ENCODE measurements around the gene AUTS2.

The AUTS2 gene

DNA sequence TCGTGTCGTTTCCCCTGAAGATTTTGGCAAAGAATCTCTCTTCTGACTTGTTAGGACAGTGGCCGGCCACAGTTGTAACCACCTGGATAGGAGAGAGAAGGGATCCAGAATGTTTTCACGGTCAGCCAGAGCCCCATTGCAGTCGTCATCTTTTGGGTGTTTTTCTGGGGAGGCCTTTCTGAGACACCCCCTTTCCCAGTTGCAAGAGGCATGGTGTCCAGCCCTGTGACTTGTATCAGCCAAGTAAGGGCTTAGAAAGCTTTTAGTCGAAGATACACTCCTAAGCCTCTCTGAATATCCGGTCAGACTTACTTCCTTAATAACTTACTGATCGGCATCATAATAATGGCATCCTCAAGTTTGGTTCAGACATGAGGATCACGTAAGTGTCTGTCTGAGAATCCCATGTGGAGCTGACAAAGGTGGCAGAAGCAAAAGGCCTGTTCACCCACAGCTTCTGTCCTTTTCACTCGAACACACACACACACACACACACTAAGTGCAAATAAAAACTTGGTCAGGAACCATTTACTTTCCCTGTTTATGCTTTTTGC is 1098.0 kb downstream of the AUTS2 start:
- no peak for DNase-seq

DNA sequence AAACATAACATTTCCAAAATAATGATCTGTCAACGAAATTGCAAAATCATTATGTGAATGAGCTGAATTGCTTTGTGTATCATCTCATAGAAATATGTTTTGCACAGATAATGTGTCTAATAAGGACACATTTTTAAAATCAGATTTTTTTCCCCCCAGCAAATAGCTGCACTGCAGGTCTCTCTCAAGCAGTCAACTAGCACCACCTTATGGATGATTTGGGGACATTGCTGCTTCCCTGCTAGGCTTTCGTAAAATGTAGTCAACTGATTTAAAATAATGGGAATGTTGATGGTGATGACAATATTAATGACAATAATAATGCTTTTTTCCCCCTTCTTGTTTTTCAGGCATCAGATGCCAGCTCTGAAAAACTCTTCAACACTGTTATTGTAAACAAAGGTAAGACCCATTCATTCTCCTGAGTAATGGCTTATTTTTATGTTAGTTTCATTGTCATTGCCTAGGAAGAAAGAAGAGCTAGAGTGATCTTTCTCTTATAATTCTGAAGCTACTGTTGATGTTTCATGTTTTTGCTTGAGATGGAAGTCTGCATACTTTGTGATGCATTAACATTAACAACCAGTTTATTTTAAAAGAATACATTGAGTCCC is 1100.1 kb downstream of the AUTS2 start:
- DNase-seq = no peak

DNA sequence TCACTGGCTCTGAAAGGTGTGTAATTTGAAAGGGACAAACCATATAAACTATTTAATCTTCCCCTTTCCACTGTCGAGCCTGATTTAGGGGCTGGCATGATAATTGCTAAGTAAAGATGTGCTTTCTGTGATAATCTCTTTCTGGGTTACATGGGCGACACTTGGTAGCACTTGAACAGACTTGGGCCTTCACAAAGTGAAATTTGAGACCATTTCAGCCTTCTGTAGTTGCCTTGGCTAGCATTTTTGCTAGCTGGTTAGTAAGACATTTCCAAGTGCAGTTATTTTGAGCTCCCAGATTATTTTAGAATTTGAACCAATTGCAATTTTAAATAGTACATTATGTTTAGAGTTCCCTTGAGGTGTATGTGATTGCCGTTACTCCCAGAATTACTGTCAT is 1101.0 kb downstream of the AUTS2 start:
- DNase-seq = no peak

DNA sequence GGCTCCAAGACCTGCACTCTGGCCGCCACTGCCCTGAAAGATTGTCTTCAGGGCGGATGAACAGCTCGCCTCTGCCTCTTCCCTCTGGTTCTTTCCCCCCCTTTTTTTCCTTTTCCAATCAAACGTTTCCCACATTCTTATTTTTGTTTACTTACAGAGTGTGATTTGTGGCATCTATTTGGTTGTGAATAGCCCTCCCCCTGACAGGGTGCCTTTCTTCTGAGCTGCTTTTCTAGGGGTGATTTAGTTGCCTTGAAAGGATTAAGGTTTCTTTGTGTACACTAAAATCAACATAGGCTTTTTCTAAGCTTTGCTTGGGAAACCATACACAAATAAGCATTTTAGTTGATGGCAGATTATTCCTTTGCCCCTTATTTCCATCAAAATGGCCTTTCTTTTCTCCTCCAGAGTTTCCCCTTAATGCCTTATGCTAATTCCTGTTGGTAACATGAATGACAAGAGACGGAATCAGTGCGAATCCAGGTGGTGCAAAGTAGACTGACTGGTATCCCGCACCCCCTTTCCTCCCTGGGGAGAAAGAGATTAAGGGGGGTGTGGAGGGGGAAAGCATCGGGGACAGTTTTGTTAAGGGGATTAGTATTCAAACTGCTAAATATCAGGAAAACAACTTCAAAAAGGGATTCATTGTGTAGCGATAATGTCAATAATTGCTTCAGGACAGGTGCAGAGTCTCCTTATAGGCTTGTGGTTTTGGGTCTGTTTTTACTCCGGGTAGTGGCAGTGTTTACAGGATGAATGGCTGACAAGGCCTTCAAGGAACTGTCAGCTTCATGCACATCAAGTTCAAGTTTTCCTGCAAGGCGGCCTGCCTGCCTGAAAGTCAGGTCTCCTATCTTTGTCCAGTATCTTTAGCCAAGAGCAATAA is 1102.0 kb downstream of the AUTS2 start:
- DNase-seq = no peak

DNA sequence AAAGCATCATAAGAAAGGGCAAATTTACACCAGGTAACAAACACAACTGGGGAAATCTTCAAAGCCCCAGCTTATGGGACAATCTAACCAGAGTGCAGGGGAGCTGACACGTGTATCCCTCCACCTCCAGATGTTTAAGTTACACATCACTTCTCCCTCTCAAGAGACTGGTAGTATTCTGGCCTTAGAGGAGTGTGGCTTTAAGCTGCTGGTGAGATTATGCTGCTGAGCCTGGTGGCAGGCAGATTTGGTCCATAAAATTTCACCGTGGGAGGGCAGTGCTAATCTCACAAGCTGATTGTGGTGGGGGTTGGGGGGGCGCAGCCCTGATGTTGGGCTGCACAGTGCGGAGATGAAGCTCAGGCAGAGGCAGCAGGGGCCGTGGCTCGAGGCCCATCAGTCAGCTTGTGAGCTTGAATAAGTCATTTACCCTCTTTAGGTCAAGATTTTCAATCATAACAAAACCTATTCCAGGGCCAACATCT is 1102.7 kb downstream of the AUTS2 start:
- no peak for DNase-seq

DNA sequence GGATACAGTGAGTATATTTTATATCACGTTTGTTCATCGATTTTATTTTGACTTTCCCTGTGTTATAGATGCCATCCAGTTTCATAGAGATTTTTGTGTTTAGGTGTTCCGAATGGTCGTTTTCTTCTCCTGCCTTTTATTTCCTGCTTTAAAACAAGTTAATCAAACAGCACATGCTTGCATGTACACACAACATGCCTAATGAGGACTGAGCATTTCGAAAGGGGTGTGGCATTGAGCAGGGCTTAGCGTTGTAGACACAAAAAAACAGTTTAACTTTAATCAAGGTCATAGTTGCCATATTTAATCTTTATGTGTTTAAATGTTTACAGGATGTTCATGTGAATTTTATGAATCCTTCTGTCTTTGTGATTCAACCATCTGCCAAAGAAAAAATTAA is 1103.2 kb downstream of the AUTS2 start:
- DNase-seq = no peak

DNA sequence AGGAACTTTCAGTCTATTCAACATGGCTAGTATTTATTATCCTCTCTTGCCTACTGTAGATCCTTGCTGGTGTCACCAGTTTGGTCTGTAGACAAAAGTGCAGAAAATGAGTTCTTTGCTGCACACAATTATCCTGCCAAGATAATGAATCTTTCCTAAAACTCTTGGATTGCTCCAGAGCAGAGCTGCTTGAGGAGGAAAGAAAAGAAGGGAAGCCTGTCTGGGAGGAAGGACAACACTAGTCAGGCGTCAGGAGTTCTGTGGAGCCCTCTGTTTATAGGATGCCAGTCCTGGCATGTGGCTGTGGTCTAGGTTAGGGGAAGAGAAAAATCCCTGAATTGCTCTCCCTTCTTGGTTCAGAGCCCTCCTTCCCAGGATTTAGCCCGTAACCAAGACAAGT is 1103.7 kb downstream of the AUTS2 start:
- no peak for DNase-seq

DNA sequence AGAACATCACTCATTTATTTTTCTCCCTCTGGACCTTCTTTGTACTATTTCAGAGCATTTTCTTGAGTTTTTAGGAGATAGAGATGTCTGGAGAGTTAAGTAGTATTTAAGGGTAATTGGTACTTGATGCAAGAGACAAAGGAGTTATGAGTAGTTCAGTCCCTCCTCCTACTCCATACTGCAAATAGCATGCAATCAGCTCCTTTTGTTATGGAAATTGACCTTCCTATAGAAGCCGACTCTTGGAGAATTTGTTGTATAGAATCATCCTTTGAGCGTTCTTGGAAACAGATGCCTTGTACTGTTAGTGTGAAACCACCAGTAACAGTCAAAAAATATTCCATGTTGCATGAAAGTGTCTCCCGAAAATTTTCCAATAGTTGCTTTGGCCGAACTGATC is 1105.5 kb downstream of the AUTS2 start:
- DNase-seq = no peak

DNA sequence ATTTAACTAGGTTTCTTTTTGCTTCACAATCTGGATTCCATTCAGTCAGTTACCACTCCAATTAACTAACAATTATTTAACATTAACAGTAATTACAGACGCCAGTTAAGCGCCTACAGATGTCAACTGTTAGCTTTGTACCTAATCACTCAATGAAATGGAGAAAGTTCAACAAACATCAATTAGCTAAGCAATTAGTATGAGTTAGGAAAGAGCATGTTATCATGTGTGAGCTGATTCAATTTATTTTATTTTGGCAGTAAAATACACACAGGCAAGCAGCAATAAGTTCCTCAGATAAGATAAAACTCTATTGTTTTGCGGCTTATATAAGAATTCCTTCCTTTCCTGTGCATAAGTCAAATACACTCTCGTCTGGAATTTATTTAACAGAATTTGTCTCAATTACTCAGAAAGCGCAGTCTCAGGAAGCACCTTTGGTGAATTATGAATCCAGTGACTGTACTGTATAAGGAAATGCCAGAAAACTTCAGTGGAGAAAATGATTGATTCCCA is 1106.6 kb downstream of the AUTS2 start:
- no peak for DNase-seq

DNA sequence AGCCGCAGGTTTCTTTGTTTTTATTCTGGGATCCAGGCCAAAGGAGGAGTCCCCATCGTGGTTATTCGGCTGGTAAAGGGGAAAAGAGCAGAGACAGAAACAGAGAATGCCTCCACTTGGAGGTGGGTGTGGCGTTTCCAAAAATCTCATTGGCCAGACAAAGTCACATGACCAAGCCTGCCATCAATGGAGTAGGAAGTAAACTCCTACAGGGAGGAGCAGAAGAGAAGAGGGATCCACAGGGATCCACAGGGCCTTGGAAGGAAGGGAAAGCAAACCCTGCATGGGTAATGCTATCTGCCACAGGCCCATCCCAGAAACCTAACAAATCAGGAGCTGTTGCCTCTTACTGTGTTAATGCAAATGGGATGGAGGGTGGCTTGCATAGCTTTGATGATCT is 1107.9 kb downstream of the AUTS2 start:
- DNase-seq = no peak

DNA sequence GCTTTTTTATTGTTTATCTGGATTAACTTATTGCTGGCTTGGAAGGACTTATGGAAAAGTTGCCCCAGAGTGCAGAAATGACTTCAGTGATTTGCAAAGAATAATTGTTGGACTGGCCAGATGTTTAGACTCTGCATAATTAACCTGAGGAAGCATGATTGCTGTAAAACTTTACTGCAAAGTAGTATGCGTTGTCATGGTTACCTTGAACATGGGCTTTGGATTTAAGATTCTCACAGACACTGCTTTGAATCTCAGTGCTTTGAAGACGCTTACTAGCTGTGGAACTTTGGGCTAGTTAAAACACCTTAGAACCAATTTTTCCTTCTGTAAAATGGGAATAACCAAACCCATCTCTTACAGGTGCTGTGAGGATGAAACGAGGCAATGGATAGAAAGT is 1108.4 kb downstream of the AUTS2 start:
- DNase-seq = no peak

DNA sequence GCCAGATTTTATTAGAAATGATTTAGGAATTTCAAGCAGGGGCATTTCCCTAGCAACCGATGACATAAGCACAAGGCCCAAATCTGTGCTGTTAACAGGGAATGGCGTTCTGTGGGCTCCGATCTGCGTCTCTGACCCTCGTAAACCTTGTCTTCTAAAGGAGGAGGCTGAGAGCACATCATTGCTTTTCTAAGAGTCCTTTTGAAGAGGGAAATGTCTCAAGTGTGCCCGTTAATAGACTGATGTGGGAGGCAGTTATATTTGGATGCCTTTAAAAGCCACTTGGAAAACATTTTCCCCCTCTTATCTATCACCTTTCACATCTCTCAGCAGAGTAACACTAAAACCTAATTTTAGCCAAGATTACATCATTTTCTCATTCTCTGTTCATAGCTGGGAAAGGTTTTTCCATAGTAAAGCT is 1109.6 kb downstream of the AUTS2 start:
- DNase-seq = no peak

DNA sequence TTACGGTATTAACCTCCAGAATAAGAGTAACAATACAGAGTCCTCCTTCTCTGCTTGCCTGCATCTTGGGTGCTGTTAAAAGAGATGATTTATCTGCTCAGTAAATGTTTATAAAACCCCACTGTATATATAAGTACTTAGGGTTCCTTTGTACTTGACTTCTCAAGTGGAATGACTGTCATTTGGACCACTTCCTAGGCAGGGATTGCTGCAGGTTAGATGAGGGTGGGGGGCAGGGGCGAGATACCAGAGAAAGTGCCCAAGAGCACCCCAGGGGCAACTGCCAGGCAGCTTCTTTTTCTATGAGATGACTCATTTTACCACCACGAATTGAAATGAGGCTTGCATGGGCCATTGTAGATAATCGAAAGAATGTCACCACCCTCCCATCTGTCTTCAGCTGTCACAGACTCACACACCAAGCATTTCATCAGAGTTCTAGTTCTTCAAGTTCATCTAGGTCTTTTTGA is 1111.8 kb downstream of the AUTS2 start:
- DNase-seq = no peak

DNA sequence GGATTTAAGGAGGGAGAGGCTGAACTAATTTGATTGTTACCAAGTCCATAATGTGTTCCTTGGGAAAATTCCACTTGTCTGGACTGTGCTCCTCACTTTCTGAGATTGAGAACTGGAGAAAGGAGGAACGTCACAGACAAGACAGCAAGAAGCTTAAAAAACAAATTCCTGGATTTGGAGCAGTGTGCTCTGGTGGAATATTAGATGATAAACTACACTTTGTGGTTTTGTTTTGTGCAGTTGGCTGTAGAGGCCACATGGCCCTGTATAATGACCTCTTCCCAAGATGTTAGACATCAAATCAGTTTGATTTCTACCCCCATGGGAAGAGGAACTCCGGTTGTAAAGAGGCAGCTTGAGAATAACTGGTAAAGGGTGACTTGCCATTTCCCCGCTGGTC is 1112.4 kb downstream of the AUTS2 start:
- DNase-seq = no peak

DNA sequence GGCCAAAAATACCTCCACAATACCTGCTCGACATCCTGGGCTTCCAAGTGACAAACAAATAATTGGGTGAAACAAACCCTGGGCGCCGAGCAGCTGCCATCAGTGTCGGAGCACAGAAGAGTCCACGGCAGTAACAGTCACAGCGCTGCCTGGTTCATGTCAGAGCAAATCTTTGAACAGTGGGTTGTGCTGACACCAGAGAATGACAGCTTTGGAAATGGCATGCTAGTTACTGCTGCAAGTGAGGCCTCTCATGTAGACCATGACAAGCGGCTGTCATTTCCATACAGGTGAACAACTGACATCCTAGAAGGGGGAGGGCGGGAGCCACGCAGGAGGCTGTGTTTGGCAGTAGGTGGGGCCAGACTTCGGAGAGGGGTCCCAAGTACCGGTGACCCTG is 1113.2 kb downstream of the AUTS2 start:
- no peak for DNase-seq

DNA sequence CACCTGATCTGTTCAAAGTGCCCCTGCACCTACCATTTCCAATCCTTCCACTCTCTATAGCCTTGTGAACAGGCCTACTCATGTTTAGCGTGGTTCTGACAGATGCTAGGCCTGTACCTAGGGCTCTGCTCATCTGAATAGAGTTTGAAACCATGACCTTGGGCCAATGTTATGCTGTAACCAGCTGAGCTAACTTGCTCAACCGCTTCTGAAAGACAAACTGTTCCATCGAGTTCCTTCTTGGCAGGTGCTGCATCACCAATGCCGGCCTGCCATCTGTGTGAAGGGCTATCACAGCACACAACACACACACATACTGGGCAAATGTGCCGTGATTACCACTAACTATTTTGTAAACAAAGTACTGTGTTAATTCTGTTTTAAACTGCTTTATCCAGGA is 1114.7 kb downstream of the AUTS2 start:
- DNase-seq = no peak

DNA sequence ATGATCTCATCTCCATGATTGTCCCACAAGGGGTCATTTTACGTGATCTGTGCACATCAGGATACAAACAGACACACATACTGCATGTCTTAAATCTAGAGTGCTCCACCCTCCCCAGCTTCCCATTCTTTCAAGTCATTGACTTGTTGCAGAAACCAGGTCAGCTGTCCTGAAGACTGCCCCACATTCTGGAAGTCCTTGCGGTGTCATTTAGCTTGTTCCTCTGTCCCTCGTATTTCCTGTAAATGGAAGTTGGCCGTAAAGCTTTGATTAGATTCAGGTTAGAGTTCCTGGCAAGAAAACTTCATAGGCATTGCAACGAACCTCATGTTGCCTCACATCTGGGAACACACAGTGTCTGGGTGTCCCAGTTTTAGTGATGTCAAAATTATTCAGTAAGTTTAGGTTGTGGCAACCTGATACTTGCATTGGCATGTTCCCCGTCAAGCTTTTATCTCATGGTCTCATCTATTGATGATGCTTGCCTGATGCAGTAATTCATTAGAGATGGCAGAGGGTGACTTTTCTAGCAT is 1116.3 kb downstream of the AUTS2 start:
- no peak for DNase-seq

DNA sequence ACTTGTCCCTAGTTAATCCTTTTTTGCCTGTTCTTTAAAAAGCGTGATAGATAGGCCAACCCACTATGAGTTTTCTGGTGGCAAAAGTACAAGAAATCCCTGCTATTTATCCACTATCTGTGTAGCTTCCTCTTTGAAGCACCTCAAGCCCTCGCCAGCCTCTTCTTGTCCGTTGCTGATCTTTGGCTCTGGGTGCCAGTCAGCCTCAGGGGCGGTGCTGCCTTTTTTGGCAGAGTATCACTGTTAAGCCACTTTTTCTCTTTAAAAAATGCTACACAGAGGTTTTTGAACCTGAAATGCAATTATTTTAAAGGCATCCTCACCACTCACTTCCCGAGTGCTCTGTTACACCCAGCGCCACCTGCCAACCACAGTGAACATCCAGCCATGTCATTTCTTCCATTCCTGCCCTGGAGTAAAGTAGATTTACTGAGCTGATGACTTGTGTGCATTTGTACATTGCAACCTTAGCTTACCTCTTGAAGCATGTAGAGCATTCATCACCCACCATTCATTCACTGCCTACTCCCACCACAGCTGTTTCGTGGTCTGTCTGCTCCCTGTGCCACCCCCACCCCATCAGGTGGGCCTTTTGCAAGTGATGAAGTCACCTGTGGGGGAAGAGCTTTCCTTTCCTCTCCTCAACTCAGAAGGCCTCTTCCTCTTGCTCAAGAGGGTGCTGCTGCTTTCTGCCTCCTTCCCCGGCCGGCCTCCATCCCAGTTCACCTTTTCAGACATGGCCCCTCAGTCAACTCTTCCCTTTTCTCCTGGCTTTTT is 1119.5 kb downstream of the AUTS2 start:
- no peak for DNase-seq

DNA sequence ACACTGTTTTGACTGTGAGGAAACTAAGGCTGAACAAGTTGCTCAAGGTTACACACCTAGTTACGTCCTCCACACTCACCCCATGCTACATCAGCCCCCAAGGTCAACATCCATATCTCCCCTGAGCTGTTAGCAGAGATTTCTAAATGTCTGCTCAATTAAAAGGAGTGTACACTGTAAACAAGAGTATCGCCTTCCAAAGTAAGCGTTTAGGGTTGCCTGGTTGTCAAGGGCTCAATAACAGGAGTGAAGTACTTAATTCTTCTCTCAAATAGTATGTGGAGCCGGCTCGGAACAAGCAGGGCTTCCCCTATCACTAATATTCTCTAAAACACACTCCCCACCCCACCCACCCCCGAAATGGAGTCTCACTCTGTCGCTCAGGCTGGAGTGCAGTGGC is 1120.8 kb downstream of the AUTS2 start:
- DNase-seq = no peak

DNA sequence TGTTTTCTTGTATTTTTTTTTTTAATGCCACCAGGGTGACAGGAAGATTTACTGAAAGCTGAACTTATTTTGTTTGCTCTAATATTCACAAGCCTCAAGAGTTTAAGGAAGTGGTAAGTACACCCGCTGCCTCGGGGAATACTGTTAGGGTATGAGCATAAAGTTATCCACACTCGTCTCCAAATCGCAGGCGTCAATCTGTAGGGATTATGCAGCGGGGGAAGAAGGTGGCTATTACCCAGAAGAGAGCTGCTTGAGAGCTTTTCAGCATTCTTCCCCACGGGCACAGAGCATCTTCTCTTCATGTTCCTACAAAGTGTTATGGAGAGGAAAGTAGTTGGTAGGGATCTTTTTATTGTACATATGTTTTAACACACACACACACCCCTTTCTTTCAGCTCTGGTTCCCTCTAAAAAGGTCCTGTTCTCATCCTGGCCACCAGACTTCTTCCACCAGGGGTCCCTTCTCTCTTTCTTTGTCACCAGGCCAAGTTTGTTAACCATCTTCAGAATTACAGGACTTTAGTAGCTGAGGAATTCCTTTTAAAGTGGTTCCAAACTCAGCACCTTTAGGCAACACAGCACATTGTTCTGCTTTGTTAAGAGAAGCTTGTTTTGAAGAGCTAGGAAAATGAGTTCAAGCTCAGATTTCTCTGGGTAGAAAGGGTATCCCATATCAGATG is 1122.1 kb downstream of the AUTS2 start:
- DNase-seq = no peak

DNA sequence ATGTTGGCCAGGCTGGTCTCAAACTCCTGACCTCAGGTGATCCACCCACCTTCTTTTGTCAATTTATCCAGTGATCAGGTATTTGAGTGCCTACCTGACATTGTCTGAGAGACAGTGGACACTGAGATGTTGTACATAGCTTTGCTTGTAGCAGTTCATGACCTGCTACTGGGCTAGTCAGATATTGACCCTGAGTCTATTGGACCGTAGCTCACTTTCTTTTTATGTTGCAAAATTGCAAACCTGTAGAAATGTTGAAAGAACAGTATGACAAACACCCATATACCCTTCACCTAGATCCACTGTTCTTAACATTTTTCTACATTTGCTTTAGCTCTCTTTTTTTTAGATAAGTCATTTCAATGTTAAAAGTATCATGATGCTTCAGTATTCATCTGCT is 1123.2 kb downstream of the AUTS2 start:
- no peak for DNase-seq

DNA sequence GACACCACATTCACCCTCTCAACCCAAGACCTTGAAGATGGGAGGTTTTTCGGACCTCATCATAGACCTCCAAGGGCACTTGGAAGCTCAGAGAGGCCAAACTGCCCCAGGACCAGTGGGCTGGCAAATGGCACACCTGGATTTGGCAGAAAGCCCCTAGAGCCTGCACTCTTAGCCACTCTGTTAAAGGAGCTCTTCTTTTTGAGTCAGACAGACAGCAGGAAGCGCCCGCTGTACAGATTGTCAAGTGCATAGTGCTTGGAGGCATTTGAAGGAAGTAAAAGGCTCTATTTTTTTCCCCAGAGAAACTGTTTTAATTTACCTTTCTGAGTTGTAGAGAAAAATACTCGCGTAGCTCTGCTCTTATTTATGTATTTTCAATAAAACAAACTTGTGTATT is 1125.1 kb downstream of the AUTS2 start:
- no peak for DNase-seq

Data from SIG-M5 (cell line).